IMR-90 (cell line): ENCODE measurements around the gene PMP22.

Experiments used
- CEBPB ChIP-seq: IDR thresholded peaks from 2 replicates; pipeline ENCODE4 v1.6.1; 2012; ENCODE audit warnings: low read depth, low read length, improper control_type of control experiment
- CHD1 ChIP-seq: IDR thresholded peaks from 2 replicates; pipeline ENCODE4 v1.6.1; 2012; ENCODE audit warnings: low read depth, low read length, improper control_type of control experiment
- CTCF ChIP-seq: conservative IDR thresholded peaks from 2 replicates; pipeline ENCODE4 v1.5.1; 2012; ENCODE audit warnings: mild to moderate bottlenecking, low read depth, low read length, improper control_type of control experiment
- ELK1 ChIP-seq: fragments of 150-350 bp; IDR thresholded peaks from 2 replicates; pipeline ENCODE4 v1.6.1; 2016; ENCODE audit warnings: low read depth, mild to moderate bottlenecking, low read length, moderate library complexity, borderline replicate concordance
- FOS ChIP-seq: fragments of 150-350 bp; IDR thresholded peaks from 2 replicates; pipeline ENCODE4 v1.6.1; 2016; ENCODE audit warnings: low read depth, low read length
- MAFK ChIP-seq: IDR thresholded peaks from 2 replicates; pipeline ENCODE4 v1.6.1; 2012; ENCODE audit warnings: low read depth, low read length, improper control_type of control experiment
- MAZ ChIP-seq: IDR thresholded peaks from 2 replicates; pipeline ENCODE4 v1.6.1; 2012; ENCODE audit warnings: low read depth, mild to moderate bottlenecking, low read length, improper control_type of control experiment, moderate library complexity, borderline replicate concordance
- MXI1 ChIP-seq: IDR thresholded peaks from 2 replicates; pipeline ENCODE4 v1.6.1; 2012; ENCODE audit warnings: low read depth, mild to moderate bottlenecking, low read length, moderate library complexity, borderline replicate concordance
- POLR2A ChIP-seq: IDR thresholded peaks from 2 replicates; pipeline ENCODE4 v1.6.1; 2012; ENCODE audit warnings: mild to moderate bottlenecking, low read depth, low read length
- RAD21 ChIP-seq: IDR thresholded peaks from 2 replicates; pipeline ENCODE4 v1.6.1; 2012; ENCODE audit warnings: low read length, improper control_type of control experiment
- RCOR1 ChIP-seq: IDR thresholded peaks from 2 replicates; pipeline ENCODE4 v1.6.1; 2012; ENCODE audit warnings: mild to moderate bottlenecking, low read length, improper control_type of control experiment; ENCODE audit not compliant: insufficient replicate concordance
- RFX5 ChIP-seq: IDR thresholded peaks from 2 replicates; pipeline ENCODE4 v1.8.0; 2012; ENCODE audit warnings: low read depth, mild to moderate bottlenecking, low read length, moderate library complexity
- SMC3 ChIP-seq: fragments of 150-350 bp; IDR thresholded peaks from 2 replicates; pipeline ENCODE4 v1.6.1; 2016; ENCODE audit warnings: low read depth, mild to moderate bottlenecking, antibody characterized with exemption, low read length, moderate library complexity
- USF2 ChIP-seq: fragments of 150-350 bp; IDR thresholded peaks from 2 replicates; pipeline ENCODE4 v1.6.1; 2017; ENCODE audit warnings: mild to moderate bottlenecking, antibody characterized with exemption, low read length, low read depth

GRCh38 chr17:15184872-15185624 is 80.1 kb downstream of the PMP22 start:
- TF ChIP-seq POLR2A (no peak), CTCF (no peak), SMC3 (no peak), MAZ (no peak), MAFK (no peak), MXI1 (no peak), RFX5 (no peak), RCOR1 (no peak), FOS (no peak), RAD21 (no peak), CHD1 (no peak), CEBPB (no peak), USF2 (no peak), ELK1 (no peak)
